ENCODE data around the gene SPOCK1.

SPOCK1 gene

DNA sequence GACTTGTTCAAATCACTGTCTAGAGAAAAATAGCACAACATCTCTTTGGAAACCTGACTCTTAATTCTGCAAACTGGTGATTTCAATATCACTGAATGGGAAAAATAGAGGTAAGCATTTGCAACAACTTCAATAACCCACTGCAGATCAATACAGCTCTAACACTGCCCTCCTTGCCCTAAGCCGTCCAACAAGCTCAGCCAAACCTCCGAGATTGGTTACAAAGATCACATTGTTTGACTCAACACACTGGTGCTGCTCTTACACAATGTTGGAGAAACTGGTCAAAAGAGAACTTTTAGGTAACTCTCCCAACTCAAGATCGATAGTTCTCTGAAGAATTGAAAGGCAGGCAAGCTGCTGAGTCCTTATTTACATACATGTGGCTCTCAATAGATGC lies 150.4 kb downstream of the SPOCK1 start:
- peaks cover 6% of the 10 kb centered on the region; the same call in 1 of the 2 replicates for H3K4me1 ChIP-seq (ENCODE audit: insufficient read depth, low read length)
- no peak overlapping the region for H3K4me3 ChIP-seq (ENCODE audit: low read length)
- H3K9ac ChIP-seq (ENCODE audit: low read depth, low read length): no peak overlapping the region
- H3K9me3 ChIP-seq (ENCODE audit: insufficient read depth, low read depth, low read length): no peaks in the 10 kb centered on the region
- no peaks in the 10 kb centered on the region for H3K36me3 ChIP-seq (ENCODE audit: insufficient read depth, low read depth, low read length)
- no peaks in the 10 kb centered on the region for H3K27me3 ChIP-seq (ENCODE audit: insufficient read depth, low read length)
- H3K27ac ChIP-seq (ENCODE audit: low read length): no peak overlapping the region

- H3K9ac ChIP-seq (ENCODE audit: low read depth, low read length): no peak overlapping the region
- H3K27me3 ChIP-seq (ENCODE audit: insufficient read depth, low read length): no peaks in the 10 kb centered on the region
- H3K4me3 ChIP-seq (ENCODE audit: low read length): no peak overlapping the region
- H3K4me1 ChIP-seq (ENCODE audit: insufficient read depth, low read length): peaks cover 6% of the 10 kb centered on the region; the same call in 1 of the 2 replicates
- H3K27ac ChIP-seq (ENCODE audit: low read length): no peak overlapping the region
- no peaks in the 10 kb centered on the region for H3K36me3 ChIP-seq (ENCODE audit: insufficient read depth, low read depth, low read length)
- H3K9me3 ChIP-seq (ENCODE audit: insufficient read depth, low read depth, low read length): no peaks in the 10 kb centered on the region
Measured at GRCh38 chr5:137347865-137348264, 151.3 kb downstream of the SPOCK1 start.

GRCh38 chr5:137346281-137346680 lies 152.8 kb downstream of the SPOCK1 start:
- H3K9me3 ChIP-seq (ENCODE audit: insufficient read depth, low read depth, low read length): no peaks in the 10 kb centered on the region
- no peak overlapping the region for H3K9ac ChIP-seq (ENCODE audit: low read depth, low read length)
- H3K4me1 ChIP-seq (ENCODE audit: insufficient read depth, low read length): peaks cover 6% of the 10 kb centered on the region; the same call in 1 of the 2 replicates
- no peaks in the 10 kb centered on the region for H3K27me3 ChIP-seq (ENCODE audit: insufficient read depth, low read length)
- H3K27ac ChIP-seq (ENCODE audit: low read length): no peak overlapping the region
- no peak overlapping the region for H3K4me3 ChIP-seq (ENCODE audit: low read length)
- no peaks in the 10 kb centered on the region for H3K36me3 ChIP-seq (ENCODE audit: insufficient read depth, low read depth, low read length)

DNA sequence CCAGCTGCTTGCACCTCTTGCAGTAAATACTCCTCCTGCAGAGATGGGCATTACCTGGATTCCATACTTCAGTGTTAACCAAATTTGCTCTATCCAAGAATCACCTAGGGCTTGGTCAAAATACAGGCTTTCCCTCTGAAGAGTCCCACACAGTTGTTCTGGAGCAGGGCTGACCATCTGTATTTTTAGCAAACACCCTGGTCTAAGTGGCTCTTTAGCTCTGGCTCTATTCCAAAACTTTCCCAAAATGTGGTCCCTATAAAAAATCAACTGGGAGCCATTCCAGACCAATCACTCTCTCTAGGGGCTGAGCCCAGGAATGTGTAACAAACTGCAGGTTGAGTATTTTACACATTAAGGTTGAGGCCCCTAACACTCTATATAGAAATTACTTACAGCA lies 153.7 kb downstream of the SPOCK1 start:
- Histone ChIP-seq H3K4me3 (ENCODE audit: low read length) (no peak overlapping the region), H3K36me3 (ENCODE audit: insufficient read depth, low read depth, low read length) (no peaks in the 10 kb centered on the region), H3K4me1 (ENCODE audit: insufficient read depth, low read length) (peaks cover 6% of the 10 kb centered on the region; the same call in 1 of the 2 replicates), H3K9me3 (ENCODE audit: insufficient read depth, low read depth, low read length) (no peaks in the 10 kb centered on the region), H3K27me3 (ENCODE audit: insufficient read depth, low read length) (no peaks in the 10 kb centered on the region), H3K9ac (ENCODE audit: low read depth, low read length) (peak overlapping the region; percentile 11; the same call in 1 of the 2 replicates), H3K27ac (ENCODE audit: low read length) (no peak overlapping the region)

DNA sequence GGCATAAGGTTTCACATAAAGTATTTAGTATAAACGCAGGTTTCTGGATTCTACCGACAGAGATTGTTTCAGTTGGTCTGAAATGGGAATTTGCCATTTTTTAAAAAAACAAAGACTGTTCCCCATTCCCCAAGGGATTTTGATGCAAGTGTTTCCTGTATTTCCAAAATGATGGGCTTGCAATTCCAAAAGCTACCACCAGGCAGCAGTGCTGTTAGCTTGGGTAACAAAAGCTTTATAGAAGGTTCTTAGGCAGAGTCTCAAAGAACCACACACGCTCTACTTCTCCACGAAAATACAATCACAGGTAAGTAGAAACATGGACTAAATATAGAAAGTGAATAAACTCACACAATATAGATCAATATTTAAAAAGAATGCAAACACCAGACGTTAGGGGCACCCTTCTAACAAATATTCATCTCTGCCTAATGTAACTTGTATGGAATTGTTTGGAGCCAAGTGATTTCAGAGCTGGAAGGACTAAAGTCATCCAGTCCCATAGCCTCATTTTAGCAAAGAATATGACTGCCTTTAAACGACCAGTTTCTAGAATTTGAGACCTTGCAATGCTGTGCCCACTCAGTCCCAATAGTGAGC lies 154.3 kb downstream of the SPOCK1 start:
- Histone ChIP-seq H3K27ac (ENCODE audit: low read length) (no peak overlapping the region), H3K36me3 (ENCODE audit: insufficient read depth, low read depth, low read length) (no peaks in the 10 kb centered on the region), H3K4me1 (ENCODE audit: insufficient read depth, low read length) (peaks cover 6% of the 10 kb centered on the region; the same call in 1 of the 2 replicates), H3K9ac (ENCODE audit: low read depth, low read length) (peak overlapping the region; percentile 11; the same call in 1 of the 2 replicates), H3K27me3 (ENCODE audit: insufficient read depth, low read length) (no peaks in the 10 kb centered on the region), H3K4me3 (ENCODE audit: low read length) (no peak overlapping the region), H3K9me3 (ENCODE audit: insufficient read depth, low read depth, low read length) (no peaks in the 10 kb centered on the region)

DNA sequence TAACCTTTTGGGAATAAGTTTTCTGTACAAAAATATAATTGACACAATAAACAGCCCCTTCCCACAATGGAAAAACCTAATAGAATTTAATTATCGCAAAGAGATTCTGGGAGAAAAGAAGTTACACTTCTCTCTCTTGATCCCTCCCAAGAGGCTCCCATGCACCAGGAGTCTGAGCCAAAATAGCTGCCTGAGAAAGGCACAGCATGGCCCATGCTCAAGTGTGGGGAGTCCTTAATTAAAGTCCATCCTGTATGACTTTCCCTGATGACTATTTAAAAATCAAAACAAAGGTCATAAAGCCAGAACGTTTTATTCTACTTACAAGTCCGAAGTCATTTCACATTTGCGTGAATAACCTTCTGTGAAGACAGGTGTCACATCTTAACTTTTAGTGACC lies 155.1 kb downstream of the SPOCK1 start:
- no peaks in the 10 kb centered on the region for H3K36me3 ChIP-seq (ENCODE audit: insufficient read depth, low read depth, low read length)
- peaks cover 6% of the 10 kb centered on the region; the same call in 1 of the 2 replicates for H3K4me1 ChIP-seq (ENCODE audit: insufficient read depth, low read length)
- no peaks in the 10 kb centered on the region for H3K9me3 ChIP-seq (ENCODE audit: insufficient read depth, low read depth, low read length)
- H3K27ac ChIP-seq (ENCODE audit: low read length): no peak overlapping the region
- H3K27me3 ChIP-seq (ENCODE audit: insufficient read depth, low read length): no peaks in the 10 kb centered on the region
- no peak overlapping the region for H3K9ac ChIP-seq (ENCODE audit: low read depth, low read length)
- H3K4me3 ChIP-seq (ENCODE audit: low read length): no peak overlapping the region

DNA sequence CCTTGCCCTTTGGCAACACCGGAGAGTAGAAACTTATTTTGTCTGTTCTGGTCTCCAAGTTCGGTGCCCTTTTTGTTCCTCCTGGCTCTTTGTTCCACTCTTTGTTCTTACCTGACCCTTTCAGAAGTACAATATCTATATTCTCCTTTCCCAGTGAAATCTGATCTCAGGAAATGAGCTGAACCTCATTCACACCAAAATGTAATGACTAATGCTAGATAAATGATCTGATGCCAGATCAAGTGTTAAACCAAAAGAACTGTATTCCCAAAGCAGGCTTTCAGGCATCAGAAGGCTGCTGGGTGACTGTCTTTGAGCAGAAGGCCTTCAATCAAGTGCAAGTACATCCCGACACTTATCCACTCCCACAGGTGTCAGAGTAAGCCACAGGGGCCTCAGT lies 156.4 kb downstream of the SPOCK1 start:
- Histone ChIP-seq H3K36me3 (ENCODE audit: insufficient read depth, low read depth, low read length) (no peaks in the 10 kb centered on the region), H3K9ac (ENCODE audit: low read depth, low read length) (no peak overlapping the region), H3K27me3 (ENCODE audit: insufficient read depth, low read length) (no peaks in the 10 kb centered on the region), H3K27ac (ENCODE audit: low read length) (no peak overlapping the region), H3K9me3 (ENCODE audit: insufficient read depth, low read depth, low read length) (no peaks in the 10 kb centered on the region), H3K4me3 (ENCODE audit: low read length) (no peak overlapping the region), H3K4me1 (ENCODE audit: insufficient read depth, low read length) (peaks cover 6% of the 10 kb centered on the region; the same call in 1 of the 2 replicates)

DNA sequence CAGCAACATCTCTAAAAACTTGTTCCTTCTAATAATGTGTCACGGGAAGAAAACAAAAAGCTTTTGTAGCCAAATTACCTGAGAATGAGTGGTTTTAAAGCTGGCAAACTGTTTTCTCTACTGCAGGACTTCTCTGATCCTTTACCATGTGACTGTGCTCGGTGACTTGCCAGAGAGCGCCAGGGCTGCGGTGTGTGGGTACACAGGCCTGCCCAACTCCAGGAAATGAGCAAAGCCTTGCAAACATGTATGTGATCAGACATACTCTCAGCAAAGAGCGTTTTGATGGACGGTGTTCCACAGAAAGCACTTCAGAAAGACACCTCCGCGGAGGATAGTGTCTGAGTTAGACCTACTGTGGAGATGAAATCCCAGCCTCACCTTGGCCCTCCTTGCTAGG lies 157.3 kb downstream of the SPOCK1 start:
- H3K36me3 ChIP-seq (ENCODE audit: insufficient read depth, low read depth, low read length): no peaks in the 10 kb centered on the region
- no peak overlapping the region for H3K27ac ChIP-seq (ENCODE audit: low read length)
- no peaks in the 10 kb centered on the region for H3K27me3 ChIP-seq (ENCODE audit: insufficient read depth, low read length)
- H3K9me3 ChIP-seq (ENCODE audit: insufficient read depth, low read depth, low read length): no peaks in the 10 kb centered on the region
- no peak overlapping the region for H3K4me3 ChIP-seq (ENCODE audit: low read length)
- H3K4me1 ChIP-seq (ENCODE audit: insufficient read depth, low read length): peaks cover 6% of the 10 kb centered on the region; the same call in 1 of the 2 replicates
- H3K9ac ChIP-seq (ENCODE audit: low read depth, low read length): no peak overlapping the region

GRCh38 chr5:137340881-137341280 lies 158.2 kb downstream of the SPOCK1 start:
- Histone ChIP-seq H3K9me3 (ENCODE audit: insufficient read depth, low read depth, low read length) (no peaks in the 10 kb centered on the region), H3K9ac (ENCODE audit: low read depth, low read length) (no peak overlapping the region), H3K27ac (ENCODE audit: low read length) (no peak overlapping the region), H3K36me3 (ENCODE audit: insufficient read depth, low read depth, low read length) (no peaks in the 10 kb centered on the region), H3K4me3 (ENCODE audit: low read length) (no peak overlapping the region), H3K4me1 (ENCODE audit: insufficient read depth, low read length) (peaks cover 6% of the 10 kb centered on the region; the same call in 1 of the 2 replicates), H3K27me3 (ENCODE audit: insufficient read depth, low read length) (no peaks in the 10 kb centered on the region)

GRCh38 chr5:137336565-137337120 lies 162.5 kb downstream of the SPOCK1 start:
- no peaks in the 10 kb centered on the region for H3K36me3 ChIP-seq (ENCODE audit: insufficient read depth, low read depth, low read length)
- H3K9ac ChIP-seq (ENCODE audit: low read depth, low read length): no peak overlapping the region
- no peaks in the 10 kb centered on the region for H3K4me1 ChIP-seq (ENCODE audit: insufficient read depth, low read length)
- H3K4me3 ChIP-seq (ENCODE audit: low read length): no peak overlapping the region
- no peak overlapping the region for H3K27ac ChIP-seq (ENCODE audit: low read length)
- no peaks in the 10 kb centered on the region for H3K9me3 ChIP-seq (ENCODE audit: insufficient read depth, low read depth, low read length)
- H3K27me3 ChIP-seq (ENCODE audit: insufficient read depth, low read length): no peaks in the 10 kb centered on the region

DNA sequence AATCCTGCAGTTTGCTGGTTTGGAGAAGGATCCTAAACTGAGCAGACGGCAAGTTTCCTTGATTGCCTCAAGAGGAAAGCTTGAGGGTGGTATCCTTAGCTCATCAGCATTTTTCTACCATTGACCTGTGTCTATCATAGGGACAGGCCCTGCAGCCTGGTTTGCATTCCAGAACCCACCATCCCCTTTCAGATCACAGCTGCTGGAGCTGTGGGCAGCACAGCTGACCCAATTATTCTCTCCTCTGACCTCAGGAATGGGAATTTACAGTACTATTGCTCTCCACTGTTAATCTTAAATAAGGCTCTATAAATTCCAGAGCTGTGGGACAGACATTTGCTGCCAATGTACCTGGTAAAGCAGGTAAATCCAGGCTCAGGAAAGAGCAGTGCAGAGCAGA lies 163.0 kb downstream of the SPOCK1 start:
- Histone ChIP-seq H3K4me3 (ENCODE audit: low read length) (no peak overlapping the region), H3K27me3 (ENCODE audit: insufficient read depth, low read length) (no peaks in the 10 kb centered on the region), H3K36me3 (ENCODE audit: insufficient read depth, low read depth, low read length) (no peaks in the 10 kb centered on the region), H3K27ac (ENCODE audit: low read length) (no peak overlapping the region), H3K9ac (ENCODE audit: low read depth, low read length) (no peak overlapping the region), H3K9me3 (ENCODE audit: insufficient read depth, low read depth, low read length) (no peaks in the 10 kb centered on the region), H3K4me1 (ENCODE audit: insufficient read depth, low read length) (no peaks in the 10 kb centered on the region)

- no peak overlapping the region for H3K9ac ChIP-seq (ENCODE audit: low read depth, low read length)
- no peaks in the 10 kb centered on the region for H3K4me1 ChIP-seq (ENCODE audit: insufficient read depth, low read length)
- no peak overlapping the region for H3K27ac ChIP-seq (ENCODE audit: low read length)
- H3K27me3 ChIP-seq (ENCODE audit: insufficient read depth, low read length): no peaks in the 10 kb centered on the region
- no peak overlapping the region for H3K4me3 ChIP-seq (ENCODE audit: low read length)
- no peaks in the 10 kb centered on the region for H3K36me3 ChIP-seq (ENCODE audit: insufficient read depth, low read depth, low read length)
- H3K9me3 ChIP-seq (ENCODE audit: insufficient read depth, low read depth, low read length): no peaks in the 10 kb centered on the region
Measured at GRCh38 chr5:137335493-137335892, 163.6 kb downstream of the SPOCK1 start.

All from iPS-20b (cell line).